Neural cell (in vitro differentiated cells): ENCODE data around the gene OR11A1.

ENCODE experiments used
- EZH2 ChIP-seq: fragments of 200-600, 300-800 bp; shearing (Covaris generic), sonication (generic); IDR thresholded peaks from 2 replicates; pipeline ENCODE4 v1.6.1; 2014; ENCODE audit warnings: antibody characterized with exemption, low read length, borderline replicate concordance, mild to moderate bottlenecking; ENCODE audit not compliant: insufficient read depth, poor library complexity, severe bottlenecking
- RAD21 ChIP-seq: fragments of 450-650 bp; conservative IDR thresholded peaks from 2 replicates; pipeline ENCODE4 v1.6.1; 2014; ENCODE audit warnings: antibody characterized with exemption, mild to moderate bottlenecking, moderate library complexity
- TAF1 ChIP-seq: IDR thresholded peaks from 2 replicates; pipeline ENCODE4 v1.6.1; 2012; ENCODE audit warnings: low read depth
- TF ChIP-seq, protein P1 (sequence below): fragments of 450-650 bp; IDR thresholded peaks from 2 replicates; pipeline ENCODE4 v1.5.1; 2014; ENCODE audit warnings: antibody characterized with exemption, mild to moderate bottlenecking, moderate library complexity; ENCODE audit not compliant: poor library complexity, severe bottlenecking
- TF ChIP-seq, protein P2 (sequence below): IDR thresholded peaks from 2 replicates; pipeline ENCODE4 v1.6.1; 2012; ENCODE audit warnings: borderline replicate concordance

DNA sequence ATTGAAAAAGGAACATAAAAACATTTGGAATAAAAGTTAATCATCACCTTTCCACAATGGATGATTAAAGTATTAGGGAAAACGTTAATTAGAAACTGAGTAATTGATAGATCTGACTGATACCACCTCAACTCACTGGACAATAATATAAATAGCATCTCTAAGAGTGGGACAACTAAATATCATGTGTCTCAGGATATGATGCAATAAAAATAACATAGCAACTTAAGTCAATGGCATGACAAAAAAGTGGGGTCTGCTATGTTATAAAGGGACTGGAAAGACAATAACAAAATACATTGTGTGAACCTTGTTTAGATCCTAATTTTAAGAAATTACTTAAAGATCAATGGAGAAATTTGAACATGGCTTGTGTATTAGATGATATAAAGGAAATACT lies 31.8 kb downstream of the OR11A1 start:
- TF ChIP-seq, protein P1, sequence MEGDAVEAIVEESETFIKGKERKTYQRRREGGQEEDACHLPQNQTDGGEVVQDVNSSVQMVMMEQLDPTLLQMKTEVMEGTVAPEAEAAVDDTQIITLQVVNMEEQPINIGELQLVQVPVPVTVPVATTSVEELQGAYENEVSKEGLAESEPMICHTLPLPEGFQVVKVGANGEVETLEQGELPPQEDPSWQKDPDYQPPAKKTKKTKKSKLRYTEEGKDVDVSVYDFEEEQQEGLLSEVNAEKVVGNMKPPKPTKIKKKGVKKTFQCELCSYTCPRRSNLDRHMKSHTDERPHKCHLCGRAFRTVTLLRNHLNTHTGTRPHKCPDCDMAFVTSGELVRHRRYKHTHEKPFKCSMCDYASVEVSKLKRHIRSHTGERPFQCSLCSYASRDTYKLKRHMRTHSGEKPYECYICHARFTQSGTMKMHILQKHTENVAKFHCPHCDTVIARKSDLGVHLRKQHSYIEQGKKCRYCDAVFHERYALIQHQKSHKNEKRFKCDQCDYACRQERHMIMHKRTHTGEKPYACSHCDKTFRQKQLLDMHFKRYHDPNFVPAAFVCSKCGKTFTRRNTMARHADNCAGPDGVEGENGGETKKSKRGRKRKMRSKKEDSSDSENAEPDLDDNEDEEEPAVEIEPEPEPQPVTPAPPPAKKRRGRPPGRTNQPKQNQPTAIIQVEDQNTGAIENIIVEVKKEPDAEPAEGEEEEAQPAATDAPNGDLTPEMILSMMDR: no peak
- TF ChIP-seq EZH2 (no peak), RAD21 (no peak), TAF1 (no peak)
- TF ChIP-seq, protein P2, sequence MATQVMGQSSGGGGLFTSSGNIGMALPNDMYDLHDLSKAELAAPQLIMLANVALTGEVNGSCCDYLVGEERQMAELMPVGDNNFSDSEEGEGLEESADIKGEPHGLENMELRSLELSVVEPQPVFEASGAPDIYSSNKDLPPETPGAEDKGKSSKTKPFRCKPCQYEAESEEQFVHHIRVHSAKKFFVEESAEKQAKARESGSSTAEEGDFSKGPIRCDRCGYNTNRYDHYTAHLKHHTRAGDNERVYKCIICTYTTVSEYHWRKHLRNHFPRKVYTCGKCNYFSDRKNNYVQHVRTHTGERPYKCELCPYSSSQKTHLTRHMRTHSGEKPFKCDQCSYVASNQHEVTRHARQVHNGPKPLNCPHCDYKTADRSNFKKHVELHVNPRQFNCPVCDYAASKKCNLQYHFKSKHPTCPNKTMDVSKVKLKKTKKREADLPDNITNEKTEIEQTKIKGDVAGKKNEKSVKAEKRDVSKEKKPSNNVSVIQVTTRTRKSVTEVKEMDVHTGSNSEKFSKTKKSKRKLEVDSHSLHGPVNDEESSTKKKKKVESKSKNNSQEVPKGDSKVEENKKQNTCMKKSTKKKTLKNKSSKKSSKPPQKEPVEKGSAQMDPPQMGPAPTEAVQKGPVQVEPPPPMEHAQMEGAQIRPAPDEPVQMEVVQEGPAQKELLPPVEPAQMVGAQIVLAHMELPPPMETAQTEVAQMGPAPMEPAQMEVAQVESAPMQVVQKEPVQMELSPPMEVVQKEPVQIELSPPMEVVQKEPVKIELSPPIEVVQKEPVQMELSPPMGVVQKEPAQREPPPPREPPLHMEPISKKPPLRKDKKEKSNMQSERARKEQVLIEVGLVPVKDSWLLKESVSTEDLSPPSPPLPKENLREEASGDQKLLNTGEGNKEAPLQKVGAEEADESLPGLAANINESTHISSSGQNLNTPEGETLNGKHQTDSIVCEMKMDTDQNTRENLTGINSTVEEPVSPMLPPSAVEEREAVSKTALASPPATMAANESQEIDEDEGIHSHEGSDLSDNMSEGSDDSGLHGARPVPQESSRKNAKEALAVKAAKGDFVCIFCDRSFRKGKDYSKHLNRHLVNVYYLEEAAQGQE: no peak
